COLO829 (cell line): ENCODE measurements around the gene C1orf52.

Experiments
- DNase-seq: peaks from one replicate; pipeline ENCODE4 v3.0.0; 2012; ENCODE audit warnings: low spot score

The C1orf52 gene

DNA sequence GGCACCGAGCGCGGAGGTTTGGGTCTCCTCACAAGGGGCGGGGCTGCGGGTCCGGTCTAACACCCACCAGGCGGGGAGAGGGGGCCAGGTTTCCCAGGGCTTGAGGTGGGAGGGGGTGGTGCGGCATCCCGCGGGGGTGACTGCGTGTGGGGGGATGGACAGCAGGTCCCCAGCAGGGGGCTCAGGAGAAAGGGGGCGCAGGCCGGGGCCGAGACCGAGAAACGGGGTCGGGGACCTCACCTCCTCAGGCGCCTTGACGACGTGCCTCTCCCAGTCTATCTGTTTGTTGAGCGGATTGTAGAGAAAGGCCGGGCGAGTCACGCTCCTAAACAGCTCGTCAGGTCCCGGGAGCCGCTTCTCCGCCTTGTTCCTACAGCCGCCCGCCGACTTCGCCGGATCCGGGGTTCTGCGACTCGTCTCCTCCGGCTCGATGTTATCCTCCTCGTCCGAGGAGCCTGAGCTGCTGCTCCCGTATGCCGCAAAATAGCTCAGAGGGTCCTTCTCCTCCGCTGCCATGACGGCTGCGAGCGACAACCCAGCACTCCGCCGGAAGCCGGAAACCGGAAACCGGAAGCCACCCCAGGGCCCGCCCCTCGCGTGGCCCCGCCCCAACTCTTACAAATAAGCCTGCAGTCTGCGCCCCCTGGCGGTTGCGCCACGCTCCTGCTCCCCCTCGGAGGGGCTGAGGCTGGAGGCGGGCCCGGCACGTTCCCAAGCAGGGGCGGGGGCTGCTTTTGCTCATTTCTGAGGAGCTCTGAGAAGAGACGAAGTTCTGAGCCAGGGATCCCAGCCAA, at the start of gene C1orf52:
Gene C1orf52 (minus strand): TSS at position 545 of the 794 bp plus-strand sequence. CDS start 29 bp downstream, at position 516.
- peak; percentile 69 for DNase-seq

DNA sequence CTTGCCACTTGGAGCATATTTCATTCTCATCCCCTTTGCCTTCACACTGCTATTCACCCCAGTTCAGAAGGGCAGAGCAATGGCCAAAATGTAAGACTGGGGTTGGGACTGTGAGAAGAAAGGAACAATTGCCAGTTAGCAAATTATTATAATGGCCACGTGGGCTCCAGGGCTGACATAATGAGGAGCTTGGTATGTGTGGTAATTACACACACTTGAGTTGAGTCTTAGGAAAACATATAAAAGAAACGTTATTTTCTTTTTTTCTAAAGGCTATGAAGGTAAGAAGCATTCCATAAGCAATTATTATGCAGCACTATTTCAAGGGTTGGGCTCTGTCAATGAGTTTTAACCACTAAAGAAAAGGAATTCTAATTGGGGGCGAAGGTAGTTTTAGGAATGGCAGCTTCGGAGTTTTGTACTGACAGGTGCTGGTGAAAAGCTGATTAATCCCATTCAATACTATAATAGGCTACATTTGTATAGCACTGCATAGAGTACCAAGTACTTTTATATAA, 49.4 kb upstream of the C1orf52 start:
- DNase-seq: no peak

- peak; percentile 70 for DNase-seq
Observed at GRCh38 chr1:85307987-85308832, 48.7 kb upstream of the C1orf52 start.

GRCh38 chr1:85306236-85306635, 46.8 kb upstream of the C1orf52 start:
- no peak for DNase-seq

GRCh38 chr1:85303440-85304162, 44.1 kb upstream of the C1orf52 start:
- no peak for DNase-seq

- no peak for DNase-seq
Observed at GRCh38 chr1:85300140-85300539, 40.7 kb upstream of the C1orf52 start.

GRCh38 chr1:85297855-85298629, 38.6 kb upstream of the C1orf52 start:
- DNase-seq: peak; percentile 77

DNA sequence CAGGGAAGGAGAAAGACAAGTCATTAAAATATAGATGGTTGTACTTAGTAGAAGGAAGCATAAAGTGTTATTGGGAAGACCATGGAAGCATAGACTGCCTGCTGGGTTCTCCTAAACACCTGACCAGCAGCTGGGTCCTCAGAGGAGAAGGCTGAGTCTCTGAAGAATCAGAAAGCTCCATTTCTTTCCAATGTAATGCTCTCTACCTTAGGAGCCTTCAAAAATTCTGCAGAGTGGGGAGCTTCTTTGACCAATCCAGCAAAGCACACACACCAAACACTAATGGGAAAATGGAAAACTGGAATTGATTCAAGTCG, 38.0 kb upstream of the C1orf52 start:
- no peak for DNase-seq

GRCh38 chr1:85296980-85297379, 37.5 kb upstream of the C1orf52 start:
- no peak for DNase-seq

GRCh38 chr1:85295654-85296053, 36.2 kb upstream of the C1orf52 start:
- DNase-seq: no peak

GRCh38 chr1:85295006-85295431, 35.6 kb upstream of the C1orf52 start:
- no peak for DNase-seq

GRCh38 chr1:85290826-85291225, 31.4 kb upstream of the C1orf52 start:
- DNase-seq: no peak

DNA sequence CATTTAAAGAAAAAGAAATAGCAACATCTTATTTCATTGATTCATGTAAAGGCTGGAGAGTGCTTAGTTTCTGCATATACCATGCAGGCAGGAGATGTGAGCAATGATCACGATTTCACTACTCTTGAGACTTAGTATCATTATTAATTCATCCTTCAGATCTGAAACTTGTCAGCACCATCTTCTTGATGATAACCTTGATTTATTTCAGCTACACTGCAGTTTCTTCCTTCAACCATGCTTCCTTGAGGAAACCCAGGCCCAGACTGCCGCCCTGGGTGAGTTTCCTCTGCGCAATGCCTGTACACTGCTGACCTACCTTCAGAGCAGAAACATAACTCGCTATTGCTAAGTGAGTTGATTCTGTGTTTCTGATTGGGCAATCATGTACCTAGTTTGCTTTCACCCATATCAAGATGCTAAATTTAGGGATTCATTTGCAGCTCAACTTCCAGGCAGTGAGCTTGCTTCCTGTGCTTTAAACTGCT, 30.4 kb upstream of the C1orf52 start:
- no peak for DNase-seq

DNA sequence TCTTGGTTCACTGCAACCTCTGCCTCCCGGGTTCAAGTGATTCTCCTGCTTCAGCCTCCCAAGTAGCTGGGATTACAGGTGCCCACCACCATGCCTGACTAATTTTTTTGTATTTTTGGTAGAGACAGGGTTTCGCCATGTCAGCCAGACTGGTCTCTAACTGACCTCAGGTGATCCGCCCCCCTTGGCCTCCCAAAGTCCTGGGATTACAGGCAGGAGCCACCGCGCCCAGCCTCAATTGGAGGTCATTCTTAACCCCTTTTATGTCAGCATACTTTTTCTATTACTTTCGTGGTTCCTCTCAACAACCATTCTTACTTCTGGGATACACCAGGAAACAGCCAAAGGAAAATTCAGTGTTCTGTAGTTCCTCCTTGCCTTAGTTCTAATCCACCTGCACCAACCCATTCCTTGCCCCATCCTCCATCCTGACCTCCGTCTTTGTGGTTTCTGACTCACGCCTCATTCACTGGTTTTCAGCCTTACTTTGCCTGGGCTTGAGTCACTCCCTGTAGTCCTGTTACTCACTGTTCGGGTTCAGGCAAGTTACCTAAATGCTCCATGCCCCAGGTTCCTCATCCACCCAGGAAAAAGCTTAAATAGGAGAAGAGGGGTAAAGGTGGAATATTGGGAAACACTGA, 29.9 kb upstream of the C1orf52 start:
- DNase-seq: no peak

GRCh38 chr1:85284202-85284601, 24.7 kb upstream of the C1orf52 start:
- no peak for DNase-seq

DNA sequence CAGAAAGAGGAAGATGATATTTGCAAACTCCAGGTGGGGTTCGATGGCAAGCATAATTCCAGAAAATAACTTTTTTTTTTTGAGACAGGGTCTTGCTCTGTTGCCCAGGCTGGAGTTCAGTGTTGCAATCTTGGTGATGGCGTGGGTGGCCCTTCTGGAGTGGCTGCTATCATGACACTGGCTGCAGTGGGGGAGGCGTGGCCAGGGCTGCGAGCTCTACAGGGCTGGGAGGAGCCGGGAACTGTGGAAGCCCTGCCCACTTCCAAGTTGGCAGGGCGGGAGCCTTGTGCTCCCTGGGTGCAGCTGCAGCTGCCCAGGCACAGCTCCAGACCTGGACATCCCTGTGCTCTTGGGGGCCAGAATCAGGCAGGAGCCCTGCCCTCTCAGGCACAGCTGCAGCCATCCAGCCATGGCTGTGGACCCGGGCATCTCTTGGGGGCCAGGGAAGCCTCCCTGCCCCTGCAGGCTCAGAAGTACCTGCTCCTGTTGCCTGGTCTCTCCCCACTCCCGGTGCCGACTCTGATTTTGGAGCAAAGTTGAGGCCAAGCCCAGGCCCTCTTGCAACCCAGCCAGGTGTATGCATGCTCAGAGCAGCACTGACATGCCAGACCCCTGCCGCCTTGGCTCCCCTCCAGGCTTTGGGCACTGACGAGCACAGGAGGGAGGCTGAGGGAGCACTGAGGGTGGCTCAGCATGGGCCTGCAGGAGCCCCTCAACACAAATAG, 24.2 kb upstream of the C1orf52 start:
- no peak for DNase-seq

DNA sequence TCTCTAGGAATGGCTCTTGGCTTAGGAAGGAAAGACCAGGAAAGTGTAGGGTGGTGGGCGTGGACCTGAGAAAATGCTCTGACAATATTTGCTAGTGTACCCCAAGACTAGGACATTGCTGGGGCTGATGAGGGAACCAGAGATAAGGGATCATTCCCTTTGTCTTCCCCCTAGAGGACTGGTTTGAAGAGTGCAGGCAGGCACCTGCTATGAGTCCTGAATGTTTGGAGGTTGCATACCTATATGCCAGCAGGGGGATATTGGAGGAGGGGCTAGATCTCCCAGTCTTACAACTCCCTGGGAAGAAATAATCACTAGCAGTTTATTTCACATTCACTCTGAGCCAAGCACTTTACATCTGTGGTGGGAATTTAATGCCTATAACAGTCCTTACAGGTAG, 23.0 kb upstream of the C1orf52 start:
- DNase-seq: no peak

GRCh38 chr1:85280636-85281035, 21.2 kb upstream of the C1orf52 start:
- DNase-seq: no peak

DNA sequence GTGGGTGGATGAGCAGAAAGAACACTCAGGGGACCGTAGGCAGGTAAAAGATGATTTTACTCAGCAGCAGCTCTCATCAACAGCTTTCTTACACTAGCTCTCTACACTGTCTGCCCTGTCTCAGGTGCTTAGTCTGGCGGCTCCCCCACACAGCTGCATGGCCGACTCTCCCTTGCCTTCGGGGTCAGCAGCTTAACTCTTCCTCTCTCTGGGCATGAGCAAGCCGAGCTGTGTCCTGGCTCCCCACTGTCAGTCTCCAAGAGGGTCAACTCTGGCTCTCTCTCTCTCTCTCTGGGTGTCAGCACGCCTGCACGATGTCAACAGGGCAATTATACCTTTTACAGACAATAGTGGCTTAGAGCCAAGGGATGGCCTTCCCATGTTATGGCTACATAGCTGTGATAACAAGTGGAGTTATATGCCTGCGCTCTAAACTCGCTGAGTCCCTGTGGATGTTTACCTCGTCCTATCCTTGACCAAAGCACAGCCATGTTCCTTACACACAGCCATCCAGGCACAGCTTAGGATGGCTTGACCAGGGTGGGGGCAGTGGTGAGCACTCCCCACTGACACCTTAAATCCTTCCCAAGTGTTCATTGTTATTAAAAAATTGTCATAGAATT, 20.1 kb upstream of the C1orf52 start:
- no peak for DNase-seq

DNA sequence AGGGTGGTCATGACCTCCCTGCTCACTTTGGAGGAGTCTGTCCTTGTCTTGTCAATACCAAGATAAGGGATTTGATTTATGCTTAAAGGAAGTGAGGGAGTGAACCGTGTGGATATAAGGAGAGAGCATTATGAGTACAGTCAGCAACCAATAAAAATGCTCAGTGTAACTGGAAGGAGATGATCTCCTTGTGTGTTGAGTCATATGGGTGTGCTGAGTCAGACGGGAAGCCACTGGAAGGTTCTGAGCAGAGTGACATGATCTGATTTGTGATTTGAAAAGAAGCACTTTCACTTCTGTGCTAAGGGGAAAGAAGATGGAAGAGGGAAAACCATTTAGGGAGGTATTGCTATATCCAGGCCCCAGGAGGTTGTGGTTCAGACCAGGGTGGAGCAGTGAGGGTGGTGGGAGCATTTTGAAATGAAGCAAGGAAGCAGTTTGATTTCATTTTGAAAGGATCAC, 19.4 kb upstream of the C1orf52 start:
- DNase-seq: peak; percentile 86
